Mesenchymal stem cell (in vitro differentiated cells and primary cell): ENCODE measurements around the gene TMEM244. TPM values are rescaled to one million over a fixed set of nuclear protein-coding genes. Genes with fewer than 3 reads are reported as not detected.

Experiments used
- DNase-seq: peaks from one replicate; pipeline ENCODE4 v3.0.0-alpha.2; 2013
- H2AFZ ChIP-seq: one replicate; pipeline ENCODE4 v1.6.1; 2013; ENCODE audit warnings: low read depth, mild to moderate bottlenecking, control low read depth, inconsistent platforms, low read length, moderate library complexity
- H2AK5ac ChIP-seq: 2 replicates; pipeline ENCODE4 v1.6.1; 2013; ENCODE audit warnings: low read length, moderate library complexity, mild to moderate bottlenecking, inconsistent platforms; ENCODE audit not compliant: severe bottlenecking
- H2BK120ac ChIP-seq: one replicate; pipeline ENCODE4 v1.6.1; 2013; ENCODE audit warnings: low read depth, mild to moderate bottlenecking, inconsistent platforms, low read length, moderate library complexity
- H2BK12ac ChIP-seq, 2 experiments: one replicate each; pipeline ENCODE4 v1.6.1; 2013; ENCODE audit warnings: inconsistent platforms in 2 of 2, low read length in 2 of 2, mild to moderate bottlenecking in 2 of 2, moderate library complexity in 2 of 2, control low read depth in 1 of 2
- H2BK15ac ChIP-seq: one replicate; pipeline ENCODE4 v1.6.1; 2013; ENCODE audit warnings: mild to moderate bottlenecking, low read depth, inconsistent platforms; ENCODE audit not compliant: poor library complexity, severe bottlenecking
- H2BK5ac ChIP-seq: 2 replicates; pipeline ENCODE4 v1.6.1; 2013; ENCODE audit warnings: low read depth, mild to moderate bottlenecking, low read length, control low read depth, inconsistent platforms; ENCODE audit not compliant: poor library complexity, severe bottlenecking
- H3K14ac ChIP-seq, 2 experiments: one replicate each; pipeline ENCODE4 v1.6.1; 2013; ENCODE audit warnings: inconsistent platforms in 2 of 2, low read length in 2 of 2, control low read depth in 1 of 2, mild to moderate bottlenecking in 1 of 2, moderate library complexity in 1 of 2
- H3K18ac ChIP-seq, 2 experiments: one replicate each; pipeline ENCODE4 v1.6.1; 2013; ENCODE audit warnings: inconsistent platforms in 2 of 2, low read length in 2 of 2, control low read depth in 1 of 2, low read depth in 1 of 2, mild to moderate bottlenecking in 1 of 2
- H3K23ac ChIP-seq, 2 experiments: one replicate each; pipeline ENCODE4 v1.6.1; 2013; ENCODE audit warnings: inconsistent platforms in 2 of 2, low read length in 2 of 2, mild to moderate bottlenecking in 2 of 2, moderate library complexity in 2 of 2, control low read depth in 1 of 2
- H3K27ac ChIP-seq: 2 replicates; pipeline ENCODE4 v1.5.1; 2013; ENCODE audit warnings: mild to moderate bottlenecking, moderate library complexity, low read length, control low read depth, inconsistent platforms; ENCODE audit not compliant: poor library complexity, severe bottlenecking
- H3K27me3 ChIP-seq, 2 experiments: 2 replicates each; pipeline versions ENCODE4 v1.6.1 to v1.7.0; 2013; ENCODE audit warnings: low read length in 2 of 2, mild to moderate bottlenecking in 2 of 2, moderate library complexity in 2 of 2, control low read depth in 1 of 2, inconsistent platforms in 1 of 2; ENCODE audit not compliant: control insufficient read depth in 1 of 2, insufficient read depth in 1 of 2
- H3K36me3 ChIP-seq, 2 experiments: 2 replicates each; pipeline versions ENCODE4 v1.6.1 to v1.7.0; 2013; ENCODE audit warnings: low read length in 2 of 2, control low read depth in 1 of 2, inconsistent platforms in 1 of 2, low read depth in 1 of 2, mild to moderate bottlenecking in 1 of 2; ENCODE audit not compliant: insufficient read depth in 2 of 2, control insufficient read depth in 1 of 2
- H3K4ac ChIP-seq, 2 experiments: one replicate each; pipeline ENCODE4 v1.6.1; 2013; ENCODE audit warnings: inconsistent platforms in 2 of 2, low read length in 2 of 2, mild to moderate bottlenecking in 2 of 2, moderate library complexity in 2 of 2, control low read depth in 1 of 2, low read depth in 1 of 2
- H3K4me1 ChIP-seq: 2 replicates; pipeline ENCODE4 v1.6.1; 2013; ENCODE audit warnings: low read depth, low read length, control low read depth; ENCODE audit not compliant: control insufficient read depth, insufficient read depth
- H3K4me2 ChIP-seq: 2 replicates; pipeline ENCODE4 v1.6.1; 2013; ENCODE audit warnings: low read length, mild to moderate bottlenecking, inconsistent platforms; ENCODE audit not compliant: poor library complexity, severe bottlenecking
- H3K4me3 ChIP-seq, 2 experiments: 2 replicates each; pipeline versions ENCODE4 v1.5.1 to v1.7.0; 2013; ENCODE audit warnings: low read length in 2 of 2, mild to moderate bottlenecking in 2 of 2, control low read depth in 1 of 2, low read depth in 1 of 2; ENCODE audit not compliant: insufficient read depth in 1 of 2
- H3K79me1 ChIP-seq: replicated peaks from 2 replicates; pipeline ENCODE4 v1.6.1; 2013; ENCODE audit warnings: mild to moderate bottlenecking, control low read depth, low read length, inconsistent platforms; ENCODE audit not compliant: poor library complexity, severe bottlenecking
- H3K9ac ChIP-seq: 2 replicates; pipeline ENCODE4 v1.7.0; 2013; ENCODE audit warnings: mild to moderate bottlenecking, low read length, moderate library complexity
- H3K9me3 ChIP-seq: 2 replicates; pipeline ENCODE4 v1.7.0; 2013; ENCODE audit warnings: mild to moderate bottlenecking, low read length; ENCODE audit not compliant: control insufficient read depth
- H4K8ac ChIP-seq: one replicate; pipeline ENCODE4 v1.6.1; 2013; ENCODE audit warnings: inconsistent platforms, mild to moderate bottlenecking, low read length, moderate library complexity
- H4K91ac ChIP-seq: one replicate; pipeline ENCODE4 v1.6.1; 2013; ENCODE audit warnings: mild to moderate bottlenecking, low read length, inconsistent platforms
- WGBS: methylation state at CpG from one replicate; pipeline ENCODE4 v1.1.7; 2013; ENCODE audit warnings: mixed read lengths; 5-methylcytosine and 5-hydroxymethylcytosine counted together
- polyA plus RNA-seq, 2 experiments: library from polyadenylated mRNA; stranded (reverse); fragments of 200-250 nt; gene quantifications; one replicate each; pipeline ENCODE4 v1.2.3, GENCODE V29; 2013

Gene TMEM244
- polyA plus RNA-seq (2013, experiment 1 of 2) = not detected
- not detected for polyA plus RNA-seq (2013, experiment 2 of 2)

DNA sequence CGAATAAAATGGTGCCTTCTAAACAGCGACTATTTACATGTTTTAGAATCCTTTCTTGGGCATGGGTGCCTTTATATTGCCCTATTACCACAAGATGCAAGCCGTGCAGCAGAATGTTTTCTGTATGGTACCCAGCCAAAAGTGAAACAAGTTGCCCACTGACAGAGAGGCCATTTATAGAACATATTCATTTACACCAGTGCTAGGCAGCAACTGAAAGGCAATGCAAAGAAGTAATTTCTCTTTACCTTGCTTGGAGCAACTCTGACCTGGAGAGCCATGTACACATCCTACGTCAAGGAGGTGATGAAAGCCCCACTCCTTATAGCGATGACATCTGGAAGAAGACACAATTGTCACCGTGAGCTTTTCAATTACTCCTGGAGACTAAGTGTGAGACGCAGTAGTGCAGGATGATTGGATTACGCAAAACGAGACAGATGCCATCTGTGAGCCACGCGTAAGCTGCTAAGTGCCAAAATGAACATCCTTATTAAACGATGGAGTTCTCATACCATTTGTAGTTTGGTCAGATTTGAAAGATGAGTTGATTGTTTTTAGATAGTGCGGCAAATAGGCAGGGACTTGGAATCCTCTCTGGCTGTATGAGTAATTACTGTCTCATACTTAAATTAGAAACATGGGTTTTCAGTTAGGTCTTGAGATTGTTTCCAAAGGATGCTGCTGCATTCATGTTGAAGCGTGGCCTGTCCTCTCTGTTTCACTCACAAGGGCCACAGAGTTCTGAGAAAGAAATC is at the start of gene TMEM244:
Gene TMEM244, minus strand, starts transcription at position 408 of the 758 bp plus-strand sequence. Its CDS starts 127 bp downstream, at position 281.
- no peak within 1 kb of the TSS for H3K4ac ChIP-seq
- no peak within 1 kb of the TSS for H2BK120ac ChIP-seq
- peak within 1 kb of the TSS; percentile 64 for H2AK5ac ChIP-seq
- H2AFZ ChIP-seq = no peak within 1 kb of the TSS
- H3K4me2 ChIP-seq = peak within 1 kb of the TSS; percentile 77
- peak within 1 kb of the TSS in 1 of 2 experiments; percentile 40 for H3K23ac ChIP-seq
- no peaks in the 10 kb centered on the region for H3K27me3 ChIP-seq
- H4K91ac ChIP-seq = no peak within 1 kb of the TSS
- peaks cover 4% of the 10 kb centered on the region for H3K4me1 ChIP-seq
- H4K8ac ChIP-seq = no peak within 1 kb of the TSS
- H2BK15ac ChIP-seq = no peak within 1 kb of the TSS
- no peaks in the 10 kb centered on the region for H3K79me1 ChIP-seq
- H3K9ac ChIP-seq = peak within 1 kb of the TSS; percentile 61
- H3K14ac ChIP-seq = no peak within 1 kb of the TSS
- H2BK5ac ChIP-seq = no peak within 1 kb of the TSS
- no peak for DNase-seq
- 92% methylated on average over 14 of the region's 14 CpGs for WGBS
- H3K36me3 ChIP-seq = no peaks in the 10 kb centered on the region
- H3K27ac ChIP-seq = peak within 1 kb of the TSS; percentile 80
- H3K18ac ChIP-seq = no peak within 1 kb of the TSS
- H2BK12ac ChIP-seq = peak within 1 kb of the TSS in 1 of 2 experiments; percentile 54
- peak within 1 kb of the TSS in 1 of 2 experiments; percentile 65 for H3K4me3 ChIP-seq
- no peaks in the 10 kb centered on the region for H3K9me3 ChIP-seq

- DNase-seq = no peak
- Histone ChIP-seq H3K79me1 (no peaks in the 10 kb centered on the region), H3K4me3 (no peak overlapping the region), H2BK5ac (no peak overlapping the region), H2AK5ac (no peak overlapping the region), H3K4me2 (no peak overlapping the region), H4K8ac (no peak overlapping the region), H3K9me3 (peaks cover 4% of the 10 kb centered on the region), H3K4ac (no peak overlapping the region), H3K27ac (no peak overlapping the region), H3K18ac (no peak overlapping the region), H2BK12ac (no peak overlapping the region), H2BK120ac (no peak overlapping the region), H3K36me3 (no peaks in the 10 kb centered on the region), H3K4me1 (no peaks in the 10 kb centered on the region), H4K91ac (no peak overlapping the region), H3K9ac (no peak overlapping the region), H3K23ac (no peak overlapping the region), H3K14ac (no peak overlapping the region), H2AFZ (no peak overlapping the region), H3K27me3 (no peaks in the 10 kb centered on the region), H2BK15ac (no peak overlapping the region)
Measured at GRCh38 chr6:129908858-129909257, 47.7 kb upstream of the TMEM244 start.

DNA sequence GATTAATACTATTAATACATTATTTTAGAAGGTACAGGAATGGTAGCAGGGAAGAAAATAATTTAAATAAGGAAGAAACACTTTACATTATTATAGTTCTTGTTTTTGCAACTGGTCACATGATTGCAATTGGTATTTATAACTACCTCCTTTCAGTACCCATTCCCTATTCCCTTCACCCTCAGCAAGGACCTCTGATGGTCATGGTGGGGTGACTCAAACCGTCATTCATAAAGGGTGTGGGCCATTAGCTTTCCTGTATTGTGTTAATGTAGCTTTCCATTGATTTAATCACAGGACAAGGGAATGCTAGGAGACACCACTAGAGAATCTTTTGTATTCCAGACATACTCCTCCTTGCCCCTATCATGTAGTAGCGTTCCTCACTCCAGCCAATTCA is 47.2 kb upstream of the TMEM244 start:
- Histone ChIP-seq H3K23ac (no peak overlapping the region), H4K8ac (no peak overlapping the region), H2BK12ac (no peak overlapping the region), H3K36me3 (no peaks in the 10 kb centered on the region), H3K9me3 (peaks cover 4% of the 10 kb centered on the region), H2AK5ac (no peak overlapping the region), H3K4ac (no peak overlapping the region), H2BK120ac (no peak overlapping the region), H3K4me3 (no peak overlapping the region), H3K27me3 (no peaks in the 10 kb centered on the region), H3K4me1 (no peaks in the 10 kb centered on the region), H3K18ac (no peak overlapping the region), H3K27ac (no peak overlapping the region), H4K91ac (no peak overlapping the region), H3K14ac (peak overlapping the region in 1 of 2 experiments; percentile 60), H3K4me2 (no peak overlapping the region), H3K79me1 (no peaks in the 10 kb centered on the region), H2AFZ (no peak overlapping the region), H3K9ac (no peak overlapping the region), H2BK5ac (no peak overlapping the region), H2BK15ac (no peak overlapping the region)
- no peak for DNase-seq
- WGBS = no CpG with 5 or more reads among the region's 2 CpGs

- no peak overlapping the region for H3K4me3 ChIP-seq
- H2AFZ ChIP-seq = no peak overlapping the region
- 100% methylated on average over 1 of the region's 3 CpGs for WGBS
- H3K14ac ChIP-seq = no peak overlapping the region
- H4K91ac ChIP-seq = no peak overlapping the region
- DNase-seq = no peak
- no peak overlapping the region for H2BK5ac ChIP-seq
- H3K23ac ChIP-seq = no peak overlapping the region
- H4K8ac ChIP-seq = no peak overlapping the region
- no peak overlapping the region for H2BK15ac ChIP-seq
- H2BK12ac ChIP-seq = no peak overlapping the region
- no peaks in the 10 kb centered on the region for H3K36me3 ChIP-seq
- no peaks in the 10 kb centered on the region for H3K9me3 ChIP-seq
- no peak overlapping the region for H3K4ac ChIP-seq
- H3K18ac ChIP-seq = no peak overlapping the region
- no peak overlapping the region for H2AK5ac ChIP-seq
- no peak overlapping the region for H3K9ac ChIP-seq
- H3K27ac ChIP-seq = no peak overlapping the region
- no peaks in the 10 kb centered on the region for H3K4me1 ChIP-seq
- no peaks in the 10 kb centered on the region for H3K27me3 ChIP-seq
- no peak overlapping the region for H2BK120ac ChIP-seq
- no peaks in the 10 kb centered on the region for H3K79me1 ChIP-seq
- H3K4me2 ChIP-seq = no peak overlapping the region
Measured at GRCh38 chr6:129906515-129907077, 45.5 kb upstream of the TMEM244 start.
